NCI-H2227 (cell line): ENCODE data around the gene KMT2A.
"Not testable (repeated sequence)": the region's sequence is repeated elsewhere in the genome, so short reads cannot be mapped to it uniquely, and the experiment has no call there.

Source experiments
- DNase-seq: peaks from one replicate; lab custom pipeline; 2025; ENCODE audit not compliant: unreplicated experiment; lab: John Stamatoyannopoulos, UW

The KMT2A gene

DNA sequence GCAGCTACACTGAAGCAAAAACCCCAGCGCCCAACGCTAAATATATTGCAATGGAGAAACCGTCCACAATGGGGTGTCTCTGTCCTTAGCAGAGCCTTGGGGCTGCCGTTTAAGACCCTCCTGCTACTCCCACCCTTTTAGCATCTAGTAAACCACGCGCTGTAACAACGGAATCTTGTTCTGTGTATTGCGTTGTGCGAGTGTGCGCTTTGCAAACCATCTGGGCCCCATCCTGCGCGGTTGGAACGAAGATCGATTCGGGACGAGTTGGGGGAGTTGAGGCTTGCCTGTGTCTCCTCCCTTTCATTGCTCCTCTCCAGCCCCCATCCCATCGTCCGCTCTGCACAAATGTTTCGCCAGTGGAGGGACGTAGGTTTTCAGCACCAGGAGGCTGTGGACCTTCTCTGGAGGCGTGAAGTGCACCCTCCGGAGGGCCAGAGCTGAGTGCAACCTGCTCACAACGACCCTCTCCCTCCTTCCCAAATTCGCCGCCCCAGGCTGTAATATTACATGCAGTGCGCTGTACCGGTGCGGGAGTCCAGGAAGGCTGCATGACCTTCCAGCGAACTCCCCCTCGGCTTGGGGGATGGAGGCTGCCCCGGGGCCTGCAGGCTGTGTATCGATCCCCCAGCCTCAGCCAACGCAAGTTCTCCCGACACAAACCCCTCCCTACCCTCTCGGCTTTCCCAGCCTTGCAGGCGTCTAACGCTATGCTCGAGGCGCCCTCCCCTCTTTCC lies 1.6 kb upstream of the KMT2A start:
- peak; percentile 62 for DNase-seq

- peak; percentile 91 for DNase-seq
Observed at GRCh38 chr11:118435290-118435892, 901 bp upstream of the KMT2A start.

DNA sequence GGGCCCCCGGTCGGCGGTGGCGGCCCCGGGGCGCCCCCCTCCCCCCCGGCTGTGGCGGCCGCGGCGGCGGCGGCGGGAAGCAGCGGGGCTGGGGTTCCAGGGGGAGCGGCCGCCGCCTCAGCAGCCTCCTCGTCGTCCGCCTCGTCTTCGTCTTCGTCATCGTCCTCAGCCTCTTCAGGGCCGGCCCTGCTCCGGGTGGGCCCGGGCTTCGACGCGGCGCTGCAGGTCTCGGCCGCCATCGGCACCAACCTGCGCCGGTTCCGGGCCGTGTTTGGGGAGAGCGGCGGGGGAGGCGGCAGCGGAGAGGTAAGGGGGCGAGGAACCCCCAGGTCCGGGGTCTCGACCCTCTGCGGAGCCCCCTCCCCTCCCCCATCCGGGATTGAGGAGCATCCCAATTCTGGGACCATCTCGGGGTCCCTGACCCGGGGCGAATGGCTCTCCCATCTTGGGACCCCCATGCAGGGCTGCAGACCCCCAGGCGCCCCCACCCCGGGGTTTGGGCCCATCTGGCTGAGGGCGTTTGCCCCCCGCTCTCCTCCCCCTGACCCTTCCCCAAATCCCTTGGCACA lies 431 bp downstream of the KMT2A start:
- peak; percentile 32 for DNase-seq

DNA sequence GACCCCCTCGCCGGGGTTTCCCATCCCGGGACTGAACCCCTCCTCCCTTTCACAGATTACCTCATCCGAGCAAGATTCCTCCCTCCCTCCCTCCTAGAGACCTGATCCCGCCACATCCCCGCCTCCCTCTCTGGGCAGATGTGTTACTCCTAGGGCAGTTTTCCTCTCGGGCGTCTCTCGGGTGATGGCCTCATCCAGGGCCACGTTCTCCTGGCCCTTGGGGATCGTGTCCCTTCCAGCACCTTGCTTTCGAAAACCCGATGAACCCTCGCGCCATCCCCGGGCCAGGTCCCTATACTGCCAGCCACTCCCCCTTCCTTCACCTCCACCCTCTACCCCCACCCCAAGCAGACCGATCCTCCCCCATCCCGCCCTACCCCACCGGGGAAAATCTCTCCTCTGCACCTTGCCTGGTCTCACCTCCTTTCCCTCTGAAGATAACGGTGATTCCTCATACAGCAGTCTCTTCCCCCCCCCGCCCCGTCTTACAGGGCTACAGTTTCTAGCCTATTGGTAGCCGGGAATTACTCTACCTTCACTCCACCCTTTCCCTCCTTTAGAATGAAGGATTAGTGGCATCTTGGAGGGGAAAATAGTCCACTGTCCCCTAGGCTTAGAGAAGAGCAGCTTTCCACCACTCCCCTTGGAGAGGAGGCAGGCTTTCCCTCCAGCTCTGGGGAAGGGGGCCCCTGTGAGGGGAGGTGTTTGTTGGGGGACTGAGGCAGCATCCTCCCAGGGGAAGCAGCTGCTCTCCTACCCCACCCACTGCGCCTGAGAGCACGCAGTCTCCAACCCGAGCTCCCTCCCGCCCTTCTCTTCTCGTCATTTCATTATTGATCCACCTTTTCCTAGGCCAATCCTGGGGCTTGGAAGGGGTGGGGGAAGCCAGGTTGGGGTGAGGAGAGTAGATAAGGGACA lies 1.2 kb downstream of the KMT2A start:
- DNase-seq = peak; percentile 36

GRCh38 chr11:118438314-118438931 lies 2.1 kb downstream of the KMT2A start:
- peak; percentile 50 for DNase-seq

- DNase-seq = no peak
Observed at GRCh38 chr11:118439646-118440045, 3.4 kb downstream of the KMT2A start.

- DNase-seq = no peak
Observed at GRCh38 chr11:118441770-118442275, 5.5 kb downstream of the KMT2A start.

DNA sequence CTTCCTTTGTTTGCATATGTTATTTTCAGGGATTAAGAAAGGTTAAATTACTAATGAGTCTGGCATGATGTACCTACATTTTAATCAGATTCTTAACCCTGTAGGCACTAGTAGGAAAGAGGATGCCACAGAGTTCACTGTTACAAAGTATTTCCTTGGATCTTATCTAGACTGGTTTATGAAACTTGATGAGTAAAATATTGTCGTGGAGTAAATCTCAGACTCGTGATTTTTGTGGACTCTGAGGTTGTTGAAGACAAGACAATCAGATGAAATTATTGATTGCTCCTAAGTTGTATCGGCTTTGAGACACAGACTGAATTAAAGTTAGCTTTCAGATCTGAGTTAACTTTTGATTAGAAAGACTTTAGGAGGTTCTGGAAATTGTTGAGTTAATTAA lies 6.0 kb downstream of the KMT2A start:
- no peak for DNase-seq

GRCh38 chr11:118442908-118443589 lies 6.8 kb downstream of the KMT2A start:
- DNase-seq = no peak

- no peak for DNase-seq
Observed at GRCh38 chr11:118443590-118444218, 7.4 kb downstream of the KMT2A start.

DNA sequence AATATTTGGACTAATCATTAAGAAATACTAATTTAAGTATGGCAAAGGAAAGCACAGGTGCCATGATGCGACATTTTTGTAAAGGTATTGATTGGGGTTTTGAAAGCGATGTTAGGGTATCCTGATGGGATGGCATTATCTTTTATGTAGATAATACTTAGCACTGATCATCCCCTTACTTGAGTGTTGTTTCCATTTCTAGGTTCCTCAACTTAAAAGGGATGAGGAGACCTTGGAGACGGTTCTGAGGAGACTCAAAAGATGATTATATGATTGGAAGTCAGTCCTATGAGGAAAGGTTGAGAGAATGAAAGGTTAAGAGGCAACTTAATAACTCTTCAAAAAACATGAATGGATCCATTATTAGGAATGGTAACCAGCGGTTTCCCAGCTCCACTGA lies 11.1 kb downstream of the KMT2A start:
- no peak for DNase-seq

DNA sequence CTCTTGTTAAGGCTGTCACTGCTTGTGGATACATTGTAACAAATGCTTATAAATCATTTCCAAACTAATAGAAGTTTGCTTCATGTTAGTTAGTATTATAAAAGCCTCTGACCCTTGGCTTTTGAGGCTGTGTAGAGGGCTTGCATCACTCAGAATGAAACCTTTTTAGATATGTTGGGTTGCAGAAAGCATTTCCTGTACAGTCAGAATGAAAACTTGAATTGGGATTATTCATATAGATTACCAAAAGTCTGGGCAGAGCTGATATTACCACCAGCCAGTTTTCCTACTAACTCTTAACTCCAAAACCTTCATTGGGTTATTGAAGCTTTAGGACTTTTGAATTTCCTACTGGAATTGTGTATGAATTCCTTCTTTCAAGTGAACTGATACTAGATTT lies 12.0 kb downstream of the KMT2A start:
- no peak for DNase-seq

DNA sequence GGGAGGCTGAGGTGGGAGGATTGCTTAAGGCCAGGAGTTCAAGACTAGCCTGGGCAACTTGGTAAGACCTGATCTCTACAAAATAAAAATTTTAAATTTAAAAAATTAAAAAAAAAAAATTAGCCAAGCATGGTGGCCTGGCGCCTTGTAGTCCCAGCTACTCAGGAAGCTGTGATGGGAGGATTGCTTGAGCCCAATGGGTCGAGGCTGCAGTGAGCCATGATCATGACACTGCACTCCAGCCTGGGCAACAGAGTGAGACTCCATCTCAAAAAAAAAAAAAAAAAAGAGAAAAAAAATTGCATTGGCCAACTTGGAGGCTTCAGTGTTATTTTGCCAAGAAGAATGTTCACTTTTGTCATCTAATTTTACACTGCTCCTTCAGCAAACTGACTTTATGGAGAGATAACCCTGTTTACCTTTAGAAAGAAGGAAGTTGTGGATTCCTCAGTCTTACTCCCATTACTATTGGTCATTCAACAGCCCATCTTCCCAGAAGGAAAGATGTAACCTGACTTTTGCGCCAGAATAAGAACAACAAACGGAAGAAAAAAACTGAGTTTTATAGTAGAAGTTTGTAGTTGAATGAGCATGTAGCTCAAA lies 13.1 kb downstream of the KMT2A start:
- DNase-seq = no peak

DNA sequence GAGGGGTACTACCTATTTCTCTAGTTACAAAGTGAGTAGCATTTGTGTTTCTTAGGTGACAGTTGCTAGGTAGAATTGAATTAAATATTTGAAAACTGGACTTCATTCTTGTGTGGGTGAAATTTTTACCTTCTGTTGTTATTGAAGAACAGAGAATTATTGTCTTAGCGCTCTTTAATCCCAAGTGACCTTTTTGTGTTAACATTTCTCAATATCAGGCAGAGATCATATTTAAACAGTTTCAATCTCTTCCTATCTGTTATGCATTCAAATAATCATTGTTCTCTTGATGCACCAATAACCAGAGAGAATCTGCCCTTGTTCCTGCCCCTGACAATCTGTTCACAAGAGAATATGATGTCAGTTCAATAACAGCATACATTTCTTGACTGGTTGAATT lies 14.2 kb downstream of the KMT2A start:
- DNase-seq = no peak

DNA sequence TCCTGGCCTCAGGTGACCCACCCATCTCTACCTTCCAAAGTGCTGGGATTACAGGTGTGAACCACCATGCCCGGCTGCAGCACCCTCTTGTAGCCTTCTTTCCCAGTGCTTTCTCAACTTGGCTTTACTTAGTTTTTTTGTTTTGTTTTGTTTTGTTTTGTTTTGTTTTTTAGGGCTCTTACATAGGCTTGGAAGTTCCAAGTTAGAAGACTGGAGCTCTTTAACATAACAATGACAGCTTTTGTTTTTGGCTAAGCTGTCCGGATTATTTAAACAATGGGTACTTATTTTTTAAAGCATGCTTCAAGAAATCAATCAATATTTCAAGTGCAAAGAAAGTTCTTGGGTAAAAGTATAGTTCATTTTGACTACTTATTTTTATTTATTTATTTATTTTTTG lies 25.9 kb downstream of the KMT2A start:
- DNase-seq = no peak

- not testable (repeated sequence) for DNase-seq
Observed at GRCh38 chr11:118468968-118469367, 32.7 kb downstream of the KMT2A start.

GRCh38 chr11:118471030-118471429 lies 34.7 kb downstream of the KMT2A start:
- no peak for DNase-seq

DNA sequence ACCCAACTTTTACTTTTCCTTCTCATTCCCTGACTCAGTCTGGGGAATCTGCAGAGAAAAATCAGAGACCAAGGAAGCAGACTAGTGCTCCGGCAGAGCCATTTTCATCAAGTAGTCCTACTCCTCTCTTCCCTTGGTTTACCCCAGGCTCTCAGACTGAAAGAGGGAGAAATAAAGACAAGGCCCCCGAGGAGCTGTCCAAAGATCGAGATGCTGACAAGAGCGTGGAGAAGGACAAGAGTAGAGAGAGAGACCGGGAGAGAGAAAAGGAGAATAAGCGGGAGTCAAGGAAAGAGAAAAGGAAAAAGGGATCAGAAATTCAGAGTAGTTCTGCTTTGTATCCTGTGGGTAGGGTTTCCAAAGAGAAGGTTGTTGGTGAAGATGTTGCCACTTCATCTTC lies 37.2 kb downstream of the KMT2A start:
- no peak for DNase-seq

DNA sequence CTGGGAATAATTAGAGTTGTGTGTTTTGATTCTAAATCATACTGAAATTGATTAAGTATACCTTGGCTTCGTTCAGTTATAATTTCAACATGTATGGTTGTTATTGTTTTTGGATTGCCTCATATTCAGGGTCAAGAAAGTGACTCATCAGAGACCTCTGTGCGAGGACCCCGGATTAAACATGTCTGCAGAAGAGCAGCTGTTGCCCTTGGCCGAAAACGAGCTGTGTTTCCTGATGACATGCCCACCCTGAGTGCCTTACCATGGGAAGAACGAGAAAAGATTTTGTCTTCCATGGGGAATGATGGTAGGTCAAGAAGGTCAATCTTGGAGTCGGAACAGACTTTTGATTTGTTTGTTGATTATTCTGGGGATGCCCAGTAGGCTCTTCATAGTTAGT lies 40.4 kb downstream of the KMT2A start:
- no peak for DNase-seq
